H9 (cell line): ENCODE measurements around the gene KMT2D. TPM values are rescaled to one million over a fixed set of nuclear protein-coding genes. Genes with fewer than 3 reads are reported as not detected.

Source experiments
- DNase-seq: peaks from one replicate; pipeline ENCODE4 v3.0.0-alpha.2; 2017
- H2AFZ ChIP-seq: one replicate; pipeline ENCODE4 v1.6.1; 2013; ENCODE audit warnings: mild to moderate bottlenecking, low read length, control low read depth, moderate library complexity
- H2AK5ac ChIP-seq: 2 replicates; pipeline ENCODE4 v1.6.1; 2013; ENCODE audit warnings: low read length, control low read depth, mixed read lengths; ENCODE audit not compliant: insufficient read length
- H2BK120ac ChIP-seq: one replicate; pipeline ENCODE4 v1.6.1; 2013; ENCODE audit warnings: low read depth, mild to moderate bottlenecking, low read length, control low read depth, inconsistent platforms; ENCODE audit not compliant: poor library complexity, severe bottlenecking
- H2BK12ac ChIP-seq: 2 replicates; pipeline ENCODE4 v1.6.1; 2013; ENCODE audit warnings: low read length, control low read depth, mixed read lengths, low read depth; ENCODE audit not compliant: insufficient read length
- H2BK15ac ChIP-seq: 2 replicates; pipeline ENCODE4 v1.6.1; 2013; ENCODE audit warnings: low read depth, low read length, control low read depth
- H2BK20ac ChIP-seq: one replicate; pipeline ENCODE4 v1.6.1; 2013; ENCODE audit warnings: low read depth, mild to moderate bottlenecking, low read length, control low read depth, inconsistent platforms; ENCODE audit not compliant: poor library complexity, severe bottlenecking
- H2BK5ac ChIP-seq: 2 replicates; pipeline ENCODE4 v1.6.1; 2013; ENCODE audit warnings: low read length, control low read depth, mixed read lengths; ENCODE audit not compliant: insufficient read length
- H3K14ac ChIP-seq: 2 replicates; pipeline ENCODE4 v1.6.1; 2013; ENCODE audit warnings: low read length, control low read depth; ENCODE audit not compliant: insufficient read depth
- H3K18ac ChIP-seq: 2 replicates; pipeline ENCODE4 v1.6.1; 2013; ENCODE audit warnings: low read depth, mild to moderate bottlenecking, mixed read lengths, low read length, control low read depth; ENCODE audit not compliant: insufficient read length
- H3K23ac ChIP-seq: 2 replicates; pipeline ENCODE4 v1.6.1; 2013; ENCODE audit warnings: low read length, control low read depth, mixed read lengths, low read depth; ENCODE audit not compliant: insufficient read length
- H3K23me2 ChIP-seq: 2 replicates; pipeline ENCODE4 v1.6.1; 2013; ENCODE audit warnings: low read depth, mild to moderate bottlenecking, mixed read lengths, low read length, control low read depth; ENCODE audit not compliant: insufficient read length, poor library complexity, severe bottlenecking
- H3K27ac ChIP-seq: 2 replicates; pipeline ENCODE4 v1.5.1; 2013; ENCODE audit warnings: low read length, control low read depth, mixed read lengths, low read depth; ENCODE audit not compliant: insufficient read length
- H3K27me3 ChIP-seq: 2 replicates; pipeline ENCODE4 v1.6.1; 2013; ENCODE audit warnings: low read length, control low read depth, inconsistent platforms; ENCODE audit not compliant: insufficient read depth
- H3K4ac ChIP-seq: 2 replicates; pipeline ENCODE4 v1.6.1; 2013; ENCODE audit warnings: low read depth, mild to moderate bottlenecking, control low read depth, inconsistent platforms, low read length, moderate library complexity
- H3K4me1 ChIP-seq: 2 replicates; pipeline ENCODE4 v1.6.1; 2013; ENCODE audit warnings: low read length, control low read depth, inconsistent platforms; ENCODE audit not compliant: insufficient read depth
- H3K4me2 ChIP-seq: 2 replicates; pipeline ENCODE4 v1.6.1; 2013; ENCODE audit warnings: low read length, control low read depth, mixed read lengths; ENCODE audit not compliant: insufficient read length, insufficient read depth
- H3K56ac ChIP-seq: 2 replicates; pipeline ENCODE4 v1.6.1; 2013; ENCODE audit warnings: low read depth, mild to moderate bottlenecking, mixed read lengths, low read length, control low read depth; ENCODE audit not compliant: insufficient read length
- H3K79me1 ChIP-seq: 2 replicates; pipeline ENCODE4 v1.6.1; 2013; ENCODE audit warnings: low read depth, mild to moderate bottlenecking, moderate library complexity, low read length, control low read depth, inconsistent platforms; ENCODE audit not compliant: insufficient read depth, poor library complexity, severe bottlenecking
- H3K79me2 ChIP-seq: 2 replicates; pipeline ENCODE4 v1.6.1; 2013; ENCODE audit warnings: low read length, control low read depth, inconsistent platforms; ENCODE audit not compliant: insufficient read depth
- H3K9ac ChIP-seq: 2 replicates; pipeline ENCODE4 v1.6.1; 2013; ENCODE audit warnings: low read length, control low read depth, mixed read lengths; ENCODE audit not compliant: insufficient read length; ENCODE audit errors: extremely low read depth
- H3K9me3 ChIP-seq: one replicate; pipeline ENCODE4 v1.6.1; 2013; ENCODE audit warnings: low read depth, low read length, inconsistent platforms; ENCODE audit not compliant: control insufficient read depth
- H3T11ph ChIP-seq: one replicate; pipeline ENCODE4 v1.6.1; 2013; ENCODE audit warnings: mild to moderate bottlenecking, low read length, control low read depth, inconsistent platforms
- H4K20me1 ChIP-seq: one replicate; pipeline ENCODE4 v1.6.1; 2013; ENCODE audit not compliant: control insufficient read depth, insufficient read length, insufficient read depth
- H4K5ac ChIP-seq: 2 replicates; pipeline ENCODE4 v1.6.1; 2013; ENCODE audit warnings: low read depth, mild to moderate bottlenecking, mixed read lengths, low read length, control low read depth; ENCODE audit not compliant: insufficient read length
- H4K8ac ChIP-seq: replicated peaks from 2 replicates; pipeline ENCODE4 v1.6.1; 2013; ENCODE audit warnings: low read length, control low read depth, mixed read lengths, low read depth; ENCODE audit not compliant: insufficient read length
- H4K91ac ChIP-seq: 2 replicates; pipeline ENCODE4 v1.6.1; 2013; ENCODE audit warnings: low read depth, mild to moderate bottlenecking, moderate library complexity, mixed read lengths, low read length, control low read depth; ENCODE audit not compliant: insufficient read length
- H3K27ac Mint-ChIP-seq, 3 experiments: 2 replicates in 2 of 3; 3 replicates in 1 of 3; pipeline ENCODE4 v1.8.0; 2020 to 2021; ENCODE audit warnings: mixed read lengths in 3 of 3, mild to moderate bottlenecking in 1 of 3, moderate library complexity in 1 of 3
- H3K27me3 Mint-ChIP-seq: 2 replicates; pipeline ENCODE4 v1.8.0; 2021; ENCODE audit warnings: low read depth, mild to moderate bottlenecking, moderate library complexity, mixed read lengths
- H3K36me3 Mint-ChIP-seq, 3 experiments: 2 replicates in 2 of 3; 3 replicates in 1 of 3; pipeline ENCODE4 v1.8.0; 2020 to 2021; ENCODE audit warnings: low read depth in 3 of 3, mixed read lengths in 3 of 3; ENCODE audit not compliant: insufficient read depth in 1 of 3
- H3K4me1 Mint-ChIP-seq, 2 experiments: 2 replicates each; pipeline ENCODE4 v1.8.0; 2020; ENCODE audit warnings: mixed read lengths in 2 of 2
- H3K4me3 Mint-ChIP-seq, 2 experiments: 2 replicates in 1 of 2; 3 replicates in 1 of 2; pipeline ENCODE4 v1.8.0; 2020 to 2021; ENCODE audit warnings: mild to moderate bottlenecking in 2 of 2, mixed read lengths in 2 of 2, moderate library complexity in 1 of 2
- H3K9me3 Mint-ChIP-seq, 2 experiments: 2 replicates in 1 of 2; 3 replicates in 1 of 2; pipeline ENCODE4 v1.8.0; 2020; ENCODE audit warnings: mild to moderate bottlenecking in 2 of 2, mixed read lengths in 2 of 2, moderate library complexity in 1 of 2
- CTCF ChIP-seq: fragments of 200-600 bp; sonication (generic); conservative IDR thresholded peaks from 3 replicates; pipeline ENCODE4 v1.8.0; 2021; ENCODE audit warnings: antibody characterized with exemption, mild to moderate bottlenecking
- WGBS: extraction: QIAGEN DNeasy Blood & Tissue Kit; methylation state at CpG from one replicate; pipeline ENCODE4 v1.1.7; 2013; ENCODE audit warnings: missing lambda C conversion rate, low lambda C conversion rate, mixed read lengths; ENCODE audit not compliant: insufficient read length; ENCODE audit errors: extremely low coverage; 5-methylcytosine and 5-hydroxymethylcytosine counted together
- total RNA-seq: library from RNA; stranded (reverse); gene quantifications from 2 replicates; pipeline ENCODE4 v1.2.1, GENCODE V29; 2021

Gene KMT2D
- total RNA-seq, 1 experiment from 2014 or later: 93.7 TPM

- no peaks in the 10 kb centered on the region for H4K20me1 ChIP-seq
- WGBS: no CpG with 5 or more reads among the region's 4 CpGs
- H3K9me3 ChIP-seq: no peaks in the 10 kb centered on the region
- no peak overlapping the region for H2BK12ac ChIP-seq
- no peak overlapping the region for H4K91ac ChIP-seq
- Mint-ChIP-seq H3K27ac (no peak overlapping the region), H3K4me3 (no peak overlapping the region), H3K27me3 (no peaks in the 10 kb centered on the region), H3K9me3 (no peaks in the 10 kb centered on the region), H3K4me1 (no peaks in the 10 kb centered on the region), H3K36me3 (peaks cover 35 to 89% (median 85%) of the 10 kb centered on the region in 3 experiments; a peak in 6 of 7 replicates)
- no peak overlapping the region for H3T11ph ChIP-seq
- no peaks in the 10 kb centered on the region for H3K79me1 ChIP-seq
- H3K18ac ChIP-seq: no peak overlapping the region
- H2BK20ac ChIP-seq: no peak overlapping the region
- H3K9ac ChIP-seq: no peak overlapping the region
- H4K8ac ChIP-seq: no peak overlapping the region
- no peak overlapping the region for H3K14ac ChIP-seq
- no peaks in the 10 kb centered on the region for H3K23me2 ChIP-seq
- no peak overlapping the region for H2BK120ac ChIP-seq
- no peak overlapping the region for H3K56ac ChIP-seq
- no peak overlapping the region for H2AK5ac ChIP-seq
- no peaks in the 10 kb centered on the region for H3K27me3 ChIP-seq
- H3K79me2 ChIP-seq: no peaks in the 10 kb centered on the region
- no peak overlapping the region for H3K4ac ChIP-seq
- H3K4me1 ChIP-seq: no peaks in the 10 kb centered on the region
- no peak overlapping the region for H2BK5ac ChIP-seq
- H2BK15ac ChIP-seq: no peak overlapping the region
- TF ChIP-seq CTCF: no peak
- H3K27ac ChIP-seq: no peak overlapping the region
- H3K4me2 ChIP-seq: no peak overlapping the region
- no peak for DNase-seq
- H3K23ac ChIP-seq: no peak overlapping the region
- H4K5ac ChIP-seq: no peak overlapping the region
- H2AFZ ChIP-seq: no peak overlapping the region
Measured at GRCh38 chr12:49034286-49034622, 26.3 kb downstream of the KMT2D start.
